Vagina (tissue), 2 donors: ENCODE measurements around the gene C16orf89.

Experiments used
- POLR2A ChIP-seq, 2 donors: fragments of 450-650 bp; IDR thresholded peaks; one replicate each; pipeline ENCODE4 v1.6.1; 2017; ENCODE audit warnings: antibody characterized with exemption in 2 of 2, mild to moderate bottlenecking in 2 of 2, moderate library complexity in 2 of 2
- POLR2AphosphoS5 ChIP-seq, 2 donors: sonication (generic); formaldehyde crosslinking; IDR thresholded peaks; one replicate each; pipeline ENCODE4 v1.9.0; 2017; ENCODE audit warnings: antibody characterized with exemption in 2 of 2, mild to moderate bottlenecking in 2 of 2, low read depth in 1 of 2; ENCODE audit not compliant: insufficient read depth in 1 of 2
- TF ChIP-seq, protein P1 (sequence below), 3 experiments: fragments of 450-650 bp in 2 of 3; fragments of 200-600 bp in 1 of 3; sonication (generic) in 1 of 3; IDR thresholded peaks; one replicate each; pipeline ENCODE4 v1.5.1; 2017 to 2019; ENCODE audit warnings: antibody characterized with exemption in 3 of 3, mild to moderate bottlenecking in 2 of 3, moderate library complexity in 2 of 3

DNA sequence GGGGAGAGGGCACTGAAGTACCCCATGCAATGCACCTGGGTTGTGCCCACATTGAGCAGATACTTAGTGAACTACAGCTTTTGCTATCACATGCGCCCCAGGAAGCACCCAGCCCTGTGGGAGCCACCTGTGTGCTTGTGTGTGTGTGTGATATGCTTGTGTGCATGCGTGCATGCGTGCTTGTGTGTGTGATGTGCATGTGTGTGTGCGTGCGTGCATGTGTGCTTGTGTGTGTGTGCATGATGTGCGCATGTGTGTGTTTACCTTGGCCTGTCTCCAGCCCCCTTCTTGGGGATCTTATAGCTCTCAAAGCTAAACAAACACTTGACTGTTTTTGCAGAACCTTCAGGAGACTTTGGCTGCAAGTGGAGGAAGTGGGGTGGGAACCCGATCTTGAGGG, 841 bp downstream of the C16orf89 start:
- TF ChIP-seq POLR2A (IDR thresholded peaks at IDR 0.05): no peak
- TF ChIP-seq, protein P1, sequence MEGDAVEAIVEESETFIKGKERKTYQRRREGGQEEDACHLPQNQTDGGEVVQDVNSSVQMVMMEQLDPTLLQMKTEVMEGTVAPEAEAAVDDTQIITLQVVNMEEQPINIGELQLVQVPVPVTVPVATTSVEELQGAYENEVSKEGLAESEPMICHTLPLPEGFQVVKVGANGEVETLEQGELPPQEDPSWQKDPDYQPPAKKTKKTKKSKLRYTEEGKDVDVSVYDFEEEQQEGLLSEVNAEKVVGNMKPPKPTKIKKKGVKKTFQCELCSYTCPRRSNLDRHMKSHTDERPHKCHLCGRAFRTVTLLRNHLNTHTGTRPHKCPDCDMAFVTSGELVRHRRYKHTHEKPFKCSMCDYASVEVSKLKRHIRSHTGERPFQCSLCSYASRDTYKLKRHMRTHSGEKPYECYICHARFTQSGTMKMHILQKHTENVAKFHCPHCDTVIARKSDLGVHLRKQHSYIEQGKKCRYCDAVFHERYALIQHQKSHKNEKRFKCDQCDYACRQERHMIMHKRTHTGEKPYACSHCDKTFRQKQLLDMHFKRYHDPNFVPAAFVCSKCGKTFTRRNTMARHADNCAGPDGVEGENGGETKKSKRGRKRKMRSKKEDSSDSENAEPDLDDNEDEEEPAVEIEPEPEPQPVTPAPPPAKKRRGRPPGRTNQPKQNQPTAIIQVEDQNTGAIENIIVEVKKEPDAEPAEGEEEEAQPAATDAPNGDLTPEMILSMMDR (IDR thresholded peaks at IDR 0.05): no peak
- no peak for TF ChIP-seq POLR2AphosphoS5 (IDR thresholded peaks at IDR 0.05; ENCODE audit: insufficient read depth in 1 of 2, low read depth in 1 of 2)
